Loucy (cell line): ENCODE data around the gene AVP.

Source experiments
- H2AFZ ChIP-seq: fragments of 200-600 bp; sonication (generic); 2 replicates; pipeline ENCODE4 v1.6.0; 2016; ENCODE audit warnings: antibody characterized with exemption, mild to moderate bottlenecking, low read length, moderate library complexity
- H3F3A ChIP-seq: fragments of 200-600 bp; 2 replicates; pipeline ENCODE4 v1.6.0; 2016; ENCODE audit warnings: antibody characterized with exemption, low read depth, mild to moderate bottlenecking
- H3K27me3 ChIP-seq: fragments of 200-600 bp; sonication (generic); 2 replicates; pipeline ENCODE4 v1.6.1; 2014; ENCODE audit warnings: low read length, mild to moderate bottlenecking; ENCODE audit not compliant: insufficient read depth, poor library complexity, severe bottlenecking
- H3K36me3 ChIP-seq: fragments of 200-600 bp; sonication (generic); 2 replicates; pipeline ENCODE4 v1.6.1; 2016; ENCODE audit warnings: low read length; ENCODE audit not compliant: insufficient read depth
- H3K4me1 ChIP-seq: fragments of 200-600 bp; sonication (generic); 2 replicates; pipeline ENCODE4 v1.5.1; 2014; ENCODE audit warnings: low read length, mild to moderate bottlenecking; ENCODE audit not compliant: insufficient read depth, poor library complexity, severe bottlenecking
- H3K4me2 ChIP-seq: fragments of 200-600 bp; sonication (generic); 2 replicates; pipeline ENCODE4 v1.6.0; 2014; ENCODE audit warnings: antibody characterized with exemption, low read length, low read depth, mild to moderate bottlenecking; ENCODE audit not compliant: poor library complexity, severe bottlenecking
- H3K4me3 ChIP-seq: fragments of 200-600 bp; sonication (generic); 2 replicates; pipeline ENCODE4 v1.5.1; 2014; ENCODE audit warnings: low read length, mild to moderate bottlenecking, mixed read lengths; ENCODE audit not compliant: poor library complexity, severe bottlenecking
- H3K79me2 ChIP-seq: fragments of 200-600 bp; sonication (generic); 2 replicates; pipeline ENCODE4 v1.6.1; 2014; ENCODE audit warnings: low read length; ENCODE audit not compliant: insufficient read depth
- H3K9ac ChIP-seq: fragments of 200-600 bp; sonication (generic); 2 replicates; pipeline ENCODE4 v1.6.0; 2014; ENCODE audit warnings: mild to moderate bottlenecking, low read depth, low read length, moderate library complexity; ENCODE audit not compliant: poor library complexity, severe bottlenecking
- H3K9me2 ChIP-seq: fragments of 200-600 bp; sonication (generic); replicated peaks from 2 replicates; pipeline ENCODE4 v1.6.1; 2016; ENCODE audit warnings: low read depth, low read length, mixed read lengths
- H3K9me3 ChIP-seq: fragments of 200-600 bp; sonication (generic); 2 replicates; pipeline ENCODE4 v1.6.1; 2014; ENCODE audit warnings: mild to moderate bottlenecking, antibody characterized with exemption, low read length, low read depth; ENCODE audit not compliant: insufficient read depth
- H4K20me1 ChIP-seq: fragments of 200-600 bp; sonication (generic); 2 replicates; pipeline ENCODE4 v1.6.0; 2014; ENCODE audit warnings: antibody characterized with exemption, low read length, mild to moderate bottlenecking; ENCODE audit not compliant: insufficient read depth, poor library complexity, severe bottlenecking
- CTCF ChIP-seq: fragments of 200-600 bp; sonication (generic); conservative IDR thresholded peaks from 2 replicates; pipeline ENCODE4 v1.5.1; 2014; ENCODE audit warnings: mild to moderate bottlenecking, antibody characterized with exemption, low read length
- EZH2phosphoT487 ChIP-seq: fragments of 200-600 bp; IDR thresholded peaks from 2 replicates; pipeline ENCODE4 v1.6.1; 2018; ENCODE audit warnings: antibody characterized with exemption, mild to moderate bottlenecking, moderate library complexity, borderline replicate concordance

Gene AVP

GRCh38 chr20:3100480-3100879 lies 16.0 kb upstream of the AVP start:
- H3K9me3 ChIP-seq, result no peaks in the 10 kb centered on the region
- H3K79me2 ChIP-seq, result no peaks in the 10 kb centered on the region
- no peaks in the 10 kb centered on the region for H3K36me3 ChIP-seq
- no peaks in the 10 kb centered on the region for H3K27me3 ChIP-seq
- TF ChIP-seq CTCF (no peak), EZH2phosphoT487 (no peak)
- H3K4me3 ChIP-seq, result no peak overlapping the region
- no peak overlapping the region for H2AFZ ChIP-seq
- no peaks in the 10 kb centered on the region for H4K20me1 ChIP-seq
- no peak overlapping the region for H3K9ac ChIP-seq
- no peak overlapping the region for H3K4me2 ChIP-seq
- no peaks in the 10 kb centered on the region for H3K9me2 ChIP-seq
- H3K4me1 ChIP-seq, result peaks cover 35% of the 10 kb centered on the region
- H3F3A ChIP-seq, result no peaks in the 10 kb centered on the region

GRCh38 chr20:3094848-3095629 lies 10.5 kb upstream of the AVP start:
- Histone ChIP-seq H3K9ac (peak overlapping the region; percentile 76), H3K79me2 (no peaks in the 10 kb centered on the region), H3K4me3 (no peak overlapping the region), H3K36me3 (no peaks in the 10 kb centered on the region), H3K9me2 (no peaks in the 10 kb centered on the region), H4K20me1 (no peaks in the 10 kb centered on the region), H2AFZ (no peak overlapping the region; the same call in 1 of the 2 replicates), H3K27me3 (no peaks in the 10 kb centered on the region), H3K9me3 (no peaks in the 10 kb centered on the region), H3F3A (peaks cover 23% of the 10 kb centered on the region), H3K4me2 (peak overlapping the region; percentile 77), H3K4me1 (peaks cover 56% of the 10 kb centered on the region)
- TF ChIP-seq CTCF (no peak), EZH2phosphoT487 (no peak)

- H3K36me3 ChIP-seq, result no peaks in the 10 kb centered on the region
- H3K4me1 ChIP-seq, result peaks cover 62% of the 10 kb centered on the region
- H3K9me2 ChIP-seq, result no peaks in the 10 kb centered on the region
- no peaks in the 10 kb centered on the region for H3K79me2 ChIP-seq
- no peaks in the 10 kb centered on the region for H3K27me3 ChIP-seq
- peak overlapping the region; percentile 34 for H3K4me3 ChIP-seq
- no peaks in the 10 kb centered on the region for H3K9me3 ChIP-seq
- H4K20me1 ChIP-seq, result no peaks in the 10 kb centered on the region
- peak overlapping the region; percentile 76 for H3K9ac ChIP-seq
- no peak overlapping the region for H2AFZ ChIP-seq
- H3K4me2 ChIP-seq, result peak overlapping the region; percentile 77
- peaks cover 24% of the 10 kb centered on the region for H3F3A ChIP-seq
- TF ChIP-seq EZH2phosphoT487 (no peak), CTCF (no peak)
Observed at GRCh38 chr20:3093861-3094361, 9.4 kb upstream of the AVP start.
